Amniotic epithelial cell (primary cell): Measurements from ENCODE around the gene MLXIPL.
"Not testable (repeated sequence)": the region's sequence is repeated elsewhere in the genome, so short reads cannot be mapped to it uniquely, and the experiment has no call there.

Source experiments
- DNase-seq: peaks from one replicate; pipeline ENCODE4 v3.0.0-alpha.2; 2010; ENCODE audit warnings: low read depth

MLXIPL gene

DNA sequence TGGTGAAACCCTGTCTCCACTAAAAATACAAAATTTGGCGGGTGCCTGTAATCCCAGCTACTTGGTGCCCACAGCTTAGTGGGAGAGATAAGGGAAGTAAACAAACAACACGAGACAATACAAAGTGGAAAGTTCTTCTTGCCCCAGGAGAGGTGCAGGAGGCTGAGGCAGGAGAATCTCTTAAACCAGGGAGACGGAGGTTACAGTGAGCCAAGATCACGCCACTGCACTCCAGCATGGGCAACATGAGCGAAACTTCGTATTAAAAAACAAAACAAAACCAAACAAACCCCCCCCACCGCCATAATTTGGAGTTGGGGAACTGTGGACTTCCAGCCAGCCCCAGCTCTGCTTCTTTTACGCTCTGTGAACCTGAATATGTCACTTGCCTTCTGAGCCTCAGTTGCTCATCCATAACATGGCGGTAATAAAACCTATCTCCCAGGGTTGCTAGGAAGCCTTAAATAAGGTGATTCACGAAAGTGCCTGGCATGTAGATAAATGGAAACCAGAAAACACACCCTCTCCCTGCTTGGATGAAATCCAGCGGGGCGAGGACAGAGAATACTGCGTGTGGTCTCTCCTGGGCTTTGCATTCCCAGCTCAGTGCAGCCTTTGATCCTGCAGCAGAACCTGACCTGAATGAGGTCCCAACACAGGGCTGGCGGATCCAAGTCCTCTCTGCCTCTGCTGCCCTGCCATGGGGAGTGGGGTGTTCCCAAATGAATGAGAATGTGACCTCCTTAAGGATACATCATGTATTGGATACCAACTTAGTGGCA, 10.2 kb downstream of the MLXIPL start:
- peak; percentile 64 for DNase-seq

DNA sequence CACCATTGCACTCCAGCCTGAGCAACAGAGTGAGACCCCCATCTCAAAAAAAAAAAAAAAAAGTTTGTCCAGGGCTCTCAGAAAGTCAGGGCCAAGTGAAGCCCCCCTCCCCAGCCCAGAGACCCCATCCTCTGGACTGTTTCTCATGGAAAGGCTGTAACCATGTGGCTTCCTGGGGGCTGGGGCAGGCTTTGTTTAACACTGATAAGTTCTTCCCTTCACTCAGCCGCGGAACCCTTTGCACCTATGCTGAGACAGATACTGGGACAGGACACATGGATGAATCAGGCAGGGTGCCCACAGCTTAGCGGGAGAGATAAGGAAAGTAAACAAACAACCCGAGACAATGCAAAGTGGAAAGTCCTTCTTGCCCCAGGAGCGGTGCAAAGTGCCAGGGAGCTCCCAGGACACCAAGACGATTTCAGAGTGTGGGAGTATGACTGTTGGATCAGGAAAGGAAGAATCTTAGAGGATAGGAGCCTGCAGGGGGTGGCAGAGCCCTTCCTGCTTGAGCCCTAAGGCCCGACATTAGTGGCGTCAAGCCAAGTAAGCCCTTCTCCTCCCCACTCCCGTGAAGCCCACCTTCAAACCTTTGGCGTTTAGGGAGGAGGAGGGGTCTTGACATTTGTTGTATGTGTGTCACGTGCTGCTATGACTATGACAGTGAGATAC, 11.6 kb downstream of the MLXIPL start:
- DNase-seq = peak; percentile 58

- DNase-seq = no peak
These were observed 13.2 kb downstream of the MLXIPL start for GRCh38 chr7:73611017-73611555.

DNA sequence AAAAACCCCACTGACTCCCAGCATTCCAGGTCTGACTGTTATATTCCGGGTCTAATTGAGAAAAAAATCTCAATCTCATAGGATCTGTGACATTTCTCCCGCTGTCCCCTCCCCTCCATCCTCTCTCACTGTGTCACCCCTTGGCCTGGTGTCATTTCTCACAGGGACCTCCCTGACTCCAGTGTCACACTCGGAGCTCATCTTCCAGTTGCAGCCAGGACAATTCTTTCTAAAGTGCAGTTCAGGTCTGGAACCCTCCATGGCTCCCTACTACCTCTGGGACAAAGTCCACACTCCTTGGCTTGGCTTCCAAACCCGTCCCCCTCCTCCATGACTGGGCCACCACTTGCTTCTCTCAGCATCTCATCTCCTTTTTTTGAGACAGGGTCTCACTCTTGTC, 14.2 kb downstream of the MLXIPL start:
- DNase-seq = no peak

- DNase-seq = not testable (repeated sequence)
These were observed 16.7 kb downstream of the MLXIPL start for GRCh38 chr7:73607692-73607983.

DNA sequence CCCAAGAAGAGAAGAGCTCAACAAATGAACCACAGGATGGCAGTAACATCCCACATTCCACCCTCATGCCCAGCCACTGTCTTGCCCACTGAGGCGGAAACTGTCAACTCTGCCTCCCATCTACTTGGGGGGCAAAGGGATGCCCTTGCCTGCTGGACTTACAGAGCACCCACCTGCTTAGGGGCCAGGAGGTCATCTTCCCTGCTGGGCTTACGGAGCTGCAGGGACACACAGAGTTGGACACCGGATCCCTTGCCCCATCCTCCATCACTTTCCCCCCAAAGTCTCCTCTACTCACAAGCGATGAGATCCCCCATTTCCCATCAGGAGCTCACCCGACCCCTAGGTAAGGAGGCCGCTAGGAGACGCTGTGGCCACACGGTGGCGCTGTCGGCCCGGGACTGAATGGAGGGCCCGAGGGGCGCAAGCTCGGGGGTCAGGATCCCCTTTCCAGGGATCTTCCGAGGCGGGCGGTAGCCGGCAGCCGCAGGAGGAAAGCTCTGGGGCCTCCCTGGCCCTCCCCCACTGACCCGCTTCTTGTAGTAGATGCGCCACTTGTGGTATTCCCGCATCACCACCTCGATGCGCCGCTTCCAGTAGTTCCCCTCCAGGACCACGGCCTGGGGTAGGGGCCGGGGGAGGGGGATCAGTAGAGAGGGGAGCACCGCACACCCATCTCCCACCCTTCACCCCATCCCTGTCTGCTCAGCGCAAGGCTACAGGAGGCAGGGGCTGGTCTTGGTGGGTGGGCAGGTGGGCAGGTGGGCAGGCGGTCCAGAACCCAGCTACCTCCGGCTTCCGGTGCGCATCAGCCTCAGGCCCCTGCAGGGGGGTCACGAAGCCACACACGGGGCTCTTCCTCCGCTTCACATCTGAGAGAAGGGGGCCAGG, 17.3 kb downstream of the MLXIPL start:
- DNase-seq = no peak

GRCh38 chr7:73605601-73606220, 18.6 kb downstream of the MLXIPL start:
- DNase-seq = no peak

DNA sequence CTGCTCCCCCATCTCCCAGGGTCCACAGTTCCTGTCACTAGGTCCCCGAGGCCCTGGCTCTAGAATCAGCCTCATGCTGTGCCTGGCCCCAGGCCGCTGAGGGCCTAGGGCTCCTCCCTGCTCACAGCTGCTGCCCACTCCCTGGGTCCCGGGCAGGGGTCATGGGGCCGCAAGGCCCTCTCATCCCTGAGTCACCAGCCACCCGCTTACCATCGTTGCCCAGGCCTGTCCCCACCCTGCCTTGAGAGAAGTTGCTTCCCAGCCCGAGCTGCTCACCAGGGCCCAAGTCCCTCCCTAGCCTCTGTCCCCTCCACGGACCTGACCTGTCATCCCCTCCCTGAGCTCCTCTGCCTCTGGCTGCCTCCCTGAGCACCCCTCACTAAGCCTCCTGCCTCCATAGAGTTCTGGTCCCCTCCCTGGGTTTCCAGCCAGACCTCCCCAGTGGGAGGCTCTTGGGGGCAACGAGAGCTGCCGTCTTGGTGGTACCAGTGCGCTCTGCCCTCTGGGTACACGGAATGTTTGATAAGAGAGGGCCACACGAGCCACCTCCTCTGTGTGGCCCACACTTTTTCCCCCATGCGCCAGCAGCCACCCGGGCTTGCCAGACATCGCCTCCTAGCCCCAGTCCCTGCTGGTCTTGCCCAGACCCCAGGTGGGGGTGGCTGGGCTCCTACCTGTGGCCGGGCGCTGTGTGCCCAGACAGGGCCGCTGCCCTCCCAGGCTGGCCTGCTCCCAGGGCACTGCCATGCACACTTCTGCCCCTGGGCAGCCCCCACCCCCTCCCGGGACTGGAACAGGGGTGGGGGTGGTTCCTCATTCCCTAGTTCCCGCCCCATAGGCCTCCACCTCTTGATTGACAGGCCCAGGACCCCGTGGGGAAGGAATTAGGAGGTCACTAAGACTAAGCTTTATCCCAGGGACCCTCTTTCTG, 21.3 kb downstream of the MLXIPL start:
- no peak for DNase-seq

GRCh38 chr7:73599916-73600315, 24.4 kb downstream of the MLXIPL start:
- no peak for DNase-seq

DNA sequence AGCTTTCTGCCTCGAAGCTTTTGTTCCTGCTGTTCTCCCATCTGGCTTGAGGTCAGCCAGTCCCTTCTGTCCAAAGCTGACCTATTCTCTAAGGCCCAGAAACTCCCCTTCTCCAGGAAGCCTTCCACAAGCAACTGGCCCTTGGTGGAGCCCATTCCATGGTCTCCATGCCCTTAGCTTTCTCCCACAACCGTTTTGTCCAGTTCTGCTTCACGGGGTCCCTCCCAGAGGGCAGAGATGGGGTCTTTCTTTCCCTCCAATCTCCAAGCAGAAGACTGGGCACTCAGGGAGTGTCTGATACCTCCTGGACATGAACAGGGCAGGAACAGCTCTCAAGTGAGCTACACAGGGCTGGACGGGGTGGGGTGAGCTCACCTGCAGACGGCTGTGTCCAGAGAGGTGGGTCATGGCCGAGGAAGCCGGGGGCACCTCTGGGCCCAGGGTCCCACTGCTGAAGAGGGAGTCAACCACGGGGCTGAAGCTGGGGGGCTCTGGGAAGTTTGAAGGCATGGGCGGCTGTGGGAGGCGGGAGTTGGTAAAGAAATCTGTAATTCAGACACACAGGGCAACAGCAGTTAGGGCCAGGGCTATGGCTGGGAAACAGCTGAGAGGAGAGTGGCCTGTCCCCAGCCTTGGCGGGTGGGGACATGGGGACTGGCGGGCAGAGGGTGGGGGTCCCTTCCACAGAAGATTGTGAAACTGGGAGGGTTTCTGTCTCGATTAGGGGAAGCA, 25.0 kb downstream of the MLXIPL start:
- DNase-seq = no peak

DNA sequence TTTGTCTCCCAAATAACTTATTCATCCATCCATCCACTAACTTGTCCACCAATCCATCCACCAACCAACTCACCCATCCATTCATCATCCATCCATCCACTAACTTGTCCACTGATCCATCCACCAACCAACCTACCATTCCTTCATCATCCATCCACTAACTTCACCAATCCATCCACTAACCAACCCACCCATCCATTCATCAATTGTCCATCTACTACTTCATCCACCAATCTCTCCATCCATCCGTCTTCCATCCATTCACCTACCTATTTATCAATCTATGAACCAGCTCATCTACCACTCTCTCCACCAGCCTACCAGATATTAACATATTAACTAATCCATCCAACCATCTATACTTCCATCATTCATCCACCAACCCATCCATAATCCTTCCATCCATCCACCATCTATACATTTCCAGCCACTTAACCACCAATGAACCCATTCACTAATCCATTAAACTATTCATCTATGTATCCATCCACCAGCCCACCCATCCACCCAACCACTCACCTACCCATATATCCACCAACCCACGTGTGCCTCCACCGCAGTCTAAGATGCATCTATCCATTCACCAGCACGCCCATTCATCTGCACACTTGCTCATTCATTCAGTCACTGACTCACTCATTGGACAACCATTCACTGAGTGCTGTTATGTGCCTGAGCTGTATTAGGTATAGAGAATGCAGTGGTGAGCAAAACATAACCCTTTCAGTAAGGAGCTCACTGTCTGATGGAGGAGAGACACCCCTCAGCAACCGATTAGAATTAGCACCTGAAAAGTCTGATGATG, 26.1 kb downstream of the MLXIPL start:
- DNase-seq = no peak

GRCh38 chr7:73596191-73597065, 27.9 kb downstream of the MLXIPL start:
- DNase-seq = no peak

GRCh38 chr7:73595358-73595757, 29.0 kb downstream of the MLXIPL start:
- DNase-seq = no peak

GRCh38 chr7:73593207-73594045, 30.9 kb downstream of the MLXIPL start:
- no peak for DNase-seq

- DNase-seq = no peak
These were observed 37.4 kb downstream of the MLXIPL start for GRCh38 chr7:73586911-73587310.

DNA sequence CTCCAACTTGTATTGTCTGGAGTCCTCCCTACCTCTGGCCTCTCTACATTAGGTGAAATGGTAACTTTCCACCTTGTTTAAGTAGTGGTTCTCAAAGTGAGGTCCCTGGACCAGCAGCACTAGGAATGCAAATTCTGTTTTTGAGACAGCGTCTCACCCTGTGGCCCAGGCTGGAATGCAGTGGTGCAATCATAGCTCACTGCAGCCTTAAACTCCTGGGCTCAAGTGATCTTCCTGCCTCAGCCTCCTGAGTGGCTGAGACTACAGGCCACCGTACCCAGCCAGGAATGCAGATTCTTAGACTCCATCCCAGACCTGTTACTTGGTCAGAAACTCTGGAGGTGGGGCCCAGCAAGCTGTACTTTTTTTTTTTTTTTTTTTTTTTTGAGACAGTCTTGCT, 39.1 kb downstream of the MLXIPL start:
- DNase-seq = peak; percentile 29

- DNase-seq = no peak
These were observed 41.6 kb downstream of the MLXIPL start for GRCh38 chr7:73582664-73583202.
